Glomerular visceral epithelial cell (primary cell): ENCODE results near the gene NET1.

ENCODE experiments used
- DNase-seq: peaks from one replicate; pipeline ENCODE4 v3.0.0-alpha.2; 2016; ENCODE audit errors: extremely low spot score

The NET1 gene

DNA sequence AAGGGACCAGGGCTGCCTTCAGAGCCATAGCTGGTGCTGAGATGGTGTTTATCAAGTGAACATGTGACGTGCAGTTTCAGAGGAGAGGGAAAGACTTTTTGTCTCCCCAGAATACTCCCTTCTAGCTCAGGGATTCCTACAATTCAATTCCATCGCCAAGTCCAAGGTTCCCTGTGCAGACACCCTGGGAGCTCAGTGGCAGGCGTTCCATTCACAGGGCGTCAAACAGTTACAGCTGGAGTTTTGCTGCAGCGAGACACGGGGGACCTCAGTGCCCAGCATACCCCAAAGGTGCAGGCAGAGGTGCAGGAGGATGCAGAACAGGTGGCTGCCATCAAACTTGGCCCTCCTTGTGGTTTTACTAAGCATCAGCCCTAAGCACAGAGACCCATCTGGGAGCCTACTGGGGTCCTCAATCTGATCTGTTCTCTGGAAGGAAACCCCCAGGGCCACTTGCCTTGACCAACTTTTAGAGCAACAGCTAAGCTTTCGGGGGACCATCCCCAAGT is 87.9 kb downstream of the NET1 start:
- DNase-seq, result no peak

- no peak for DNase-seq
Measured at GRCh38 chr10:5500910-5501309, 88.6 kb downstream of the NET1 start.

GRCh38 chr10:5502061-5502521 is 89.7 kb downstream of the NET1 start:
- DNase-seq, result no peak

DNA sequence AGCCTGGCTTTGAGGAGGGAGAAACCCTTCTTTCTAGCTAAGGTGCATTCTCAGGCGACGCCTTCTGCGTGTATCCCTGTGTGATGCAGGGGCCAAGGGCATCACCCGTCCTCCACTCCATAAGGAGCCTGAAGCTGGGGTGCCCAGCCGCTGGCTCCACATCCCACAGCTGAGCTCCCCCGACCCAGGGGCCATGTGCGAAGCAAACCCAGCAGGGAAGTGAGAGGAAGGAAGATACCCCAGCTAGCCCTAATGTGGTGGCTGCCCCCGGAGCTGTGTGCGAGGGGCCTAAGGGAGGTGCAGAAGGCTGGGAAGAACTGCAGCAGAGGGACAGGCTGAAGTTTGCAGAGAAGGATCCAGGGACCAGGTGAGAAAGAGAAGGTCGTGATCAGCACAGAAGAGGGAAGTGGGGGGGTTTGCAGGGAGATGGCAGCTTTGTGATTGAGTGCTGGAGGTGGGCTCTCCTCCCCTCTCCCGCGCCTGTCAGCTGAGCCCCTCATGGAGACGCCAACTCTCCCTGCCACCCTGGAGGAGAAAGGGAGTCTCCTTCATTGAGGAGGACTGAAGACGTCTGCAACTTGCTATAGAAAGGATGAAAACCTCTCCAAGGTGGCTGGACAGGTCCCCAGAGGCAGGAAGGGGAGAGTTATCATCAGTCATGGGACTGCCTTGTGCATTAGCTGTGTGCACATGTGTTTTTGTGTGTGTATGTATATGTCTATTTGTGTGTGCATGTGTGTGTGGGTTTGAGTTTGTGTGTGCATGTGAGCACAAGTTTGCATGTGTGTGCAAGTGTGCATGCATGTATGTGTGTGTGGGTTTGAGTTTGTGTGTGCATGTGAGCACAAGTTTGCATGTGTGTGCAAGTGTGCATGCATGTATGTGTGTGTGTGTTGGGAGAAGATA is 90.5 kb downstream of the NET1 start:
- DNase-seq, result no peak

DNA sequence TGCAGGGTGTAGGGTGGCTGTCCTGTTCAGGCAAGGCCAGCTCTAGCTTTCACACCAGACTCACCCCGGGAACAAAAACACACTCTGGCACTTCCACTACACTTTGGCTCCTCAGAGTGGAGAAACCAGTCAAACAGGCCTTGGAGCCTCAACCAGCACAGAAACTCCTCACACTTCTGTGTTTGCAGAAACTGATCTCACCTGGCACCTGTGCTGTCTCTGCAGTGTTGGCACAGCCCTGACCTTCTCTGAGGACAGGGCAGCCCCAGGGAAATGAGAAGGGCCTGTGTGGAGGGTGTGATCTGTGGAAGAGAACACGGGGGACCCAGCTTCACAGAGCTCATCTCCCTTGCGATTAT is 91.1 kb downstream of the NET1 start:
- no peak for DNase-seq

DNA sequence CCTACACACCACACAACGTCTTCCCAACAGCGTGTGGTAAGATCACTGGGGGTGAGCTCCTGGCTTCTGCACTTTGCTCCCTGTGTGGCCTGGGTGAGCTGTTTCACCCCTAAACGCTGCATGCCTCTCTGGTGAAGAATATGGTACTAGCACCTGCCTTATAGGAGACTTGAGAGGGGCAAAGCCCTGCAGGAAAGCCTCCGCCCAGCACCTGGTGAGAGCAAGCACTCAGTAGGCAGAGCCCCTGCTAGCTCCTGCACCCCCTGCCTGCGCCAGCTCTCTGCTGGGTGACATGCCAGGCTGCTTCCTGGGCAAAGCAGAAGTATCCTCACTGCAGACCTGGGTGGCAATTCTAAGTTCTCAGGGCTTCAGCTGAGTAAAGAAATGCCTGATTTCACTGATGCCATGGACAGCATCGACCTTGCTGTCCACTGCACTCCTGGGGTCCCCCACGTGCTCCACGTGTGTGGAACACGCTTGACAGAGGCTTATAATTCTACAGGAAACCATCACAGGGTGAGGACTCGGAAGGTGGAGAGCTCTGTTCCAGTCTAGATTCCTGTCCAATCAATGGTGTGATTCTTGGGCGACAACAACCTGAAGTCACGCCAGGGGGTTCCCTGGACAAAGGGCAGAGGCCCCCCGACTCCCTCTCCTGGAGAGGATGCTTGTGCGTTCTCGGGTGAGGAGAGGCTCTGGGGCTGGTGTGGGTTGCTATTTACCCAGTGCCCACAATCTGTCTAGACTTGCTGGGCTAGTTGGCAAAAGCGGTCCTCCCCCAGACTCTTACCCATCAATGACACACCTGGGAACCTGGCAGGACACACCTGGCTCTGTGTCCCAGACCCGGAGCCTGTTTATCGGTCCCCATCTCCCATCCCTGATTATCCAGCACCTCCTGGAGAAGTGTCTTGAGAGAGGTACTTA is 92.1 kb downstream of the NET1 start:
- no peak for DNase-seq

GRCh38 chr10:5506246-5506645 is 93.9 kb downstream of the NET1 start:
- no peak for DNase-seq

- no peak for DNase-seq
Measured at GRCh38 chr10:5506751-5507648, 94.6 kb downstream of the NET1 start.

GRCh38 chr10:5507649-5508131 is 95.3 kb downstream of the NET1 start:
- DNase-seq, result no peak

DNA sequence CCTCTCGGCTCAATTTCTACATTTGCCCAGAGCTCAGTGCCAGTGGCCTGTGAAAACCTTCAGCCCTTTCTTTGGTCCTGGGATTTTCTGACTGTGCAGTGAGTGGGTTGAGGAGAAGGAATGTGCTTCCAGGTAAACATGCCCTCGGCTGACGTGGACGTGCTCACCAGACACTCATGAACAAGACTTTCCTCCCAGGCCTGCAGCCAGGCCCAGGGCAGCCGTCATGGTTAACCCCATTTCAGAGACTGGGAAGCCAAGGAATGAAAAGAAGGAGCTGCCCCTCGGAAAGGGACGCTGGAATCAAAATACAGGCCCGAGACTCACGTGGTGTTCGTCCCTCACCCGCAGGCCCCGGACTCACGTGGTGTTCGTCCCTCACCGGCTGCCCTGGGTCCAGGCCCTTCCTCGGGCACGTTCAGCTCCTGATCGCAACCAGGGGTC is 95.8 kb downstream of the NET1 start:
- no peak for DNase-seq
